GM12878 (cell line): ENCODE measurements around the gene ROR2. TPM values are rescaled to one million over a fixed set of nuclear protein-coding genes. Genes with fewer than 3 reads are reported as not detected.

Experiments used
- ATAC-seq: fragments of 200-7000 bp; cut with Tn5 transposase; 3 replicates; pipeline ENCODE4 v1.9.1; 2020; ENCODE audit warnings: mild to moderate bottlenecking, moderate library complexity
- BruUV-seq: library from RNA; stranded (reverse); fragments of 400-500 nt; replicated peaks from 2 replicates; lab custom pipeline; 2021; lab: Mats Ljungman, UMichigan
- CTCF ChIA-PET: fragments of 300-600 bp; sonication (Branson Sonifier 250); formaldehyde crosslinking; extraction: SDS; loops from one replicate; lab custom pipeline; 2021; ENCODE audit warnings: inconsistent platforms; lab: Yijun Ruan, JAX
- POLR2A ChIA-PET: fragments of 350-600 bp; formaldehyde crosslinking; extraction: SDS; loops from one replicate; lab custom pipeline; 2021; ENCODE audit warnings: inconsistent platforms; lab: Charles Lee
- RAD21 ChIA-PET: fragments of 300-600 bp; sonication (Branson Sonifier 250); formaldehyde crosslinking; loops from one replicate; lab custom pipeline; 2023; ENCODE audit warnings: antibody characterized with exemption; ENCODE audit not compliant: unreplicated experiment; lab: Charles Lee
- SMC1A ChIA-PET: fragments of 300-600 bp; sonication (Branson Sonifier 250); formaldehyde crosslinking; loops from one replicate; lab custom pipeline; 2023; ENCODE audit not compliant: unreplicated experiment, uncharacterized antibody; lab: Charles Lee
- DNase-seq: peaks from one replicate; pipeline ENCODE4 v3.0.0-alpha.2; 2011; ENCODE audit warnings: low read depth, low spot score
- FAIRE-seq: peaks from 3 replicates; lab custom pipeline; 2011; peaks lifted over from hg19 to GRCh38; lab: Jason Lieb, UNC
- H2AFZ ChIP-seq: 2 replicates; pipeline ENCODE4 v1.6.0; 2011; ENCODE audit warnings: low read depth, low read length, control low read depth; ENCODE audit not compliant: control insufficient read depth
- H3K27ac ChIP-seq: 2 replicates; pipeline ENCODE4 v1.5.1; 2011; ENCODE audit warnings: control low read depth; ENCODE audit not compliant: control insufficient read depth, insufficient read depth
- H3K27me3 ChIP-seq, 2 experiments: replicated peaks in 1 of 2; 2 replicates each; pipeline versions ENCODE4 v1.6.0 to v1.6.1; 2011; ENCODE audit warnings: low read length in 1 of 2; ENCODE audit not compliant: control insufficient read depth in 2 of 2, insufficient read depth in 2 of 2
- H3K36me3 ChIP-seq, 2 experiments: 2 replicates each; pipeline ENCODE4 v1.5.1; 2011; ENCODE audit warnings: low read length in 1 of 2; ENCODE audit not compliant: control insufficient read depth in 2 of 2, insufficient read depth in 2 of 2
- H3K4me1 ChIP-seq: 2 replicates; pipeline ENCODE4 v1.6.1; 2011; ENCODE audit warnings: mild to moderate bottlenecking, low read length, moderate library complexity, mixed read lengths; ENCODE audit not compliant: control insufficient read depth, insufficient read depth
- H3K4me2 ChIP-seq: 2 replicates; pipeline ENCODE4 v1.6.0; 2011; ENCODE audit warnings: control low read depth; ENCODE audit not compliant: control insufficient read depth, insufficient read depth
- H3K4me3 ChIP-seq: fragments of 200-600 bp; sonication (generic); 2 replicates; pipeline ENCODE4 v1.5.1; 2016
- H3K79me2 ChIP-seq: 2 replicates; pipeline ENCODE4 v1.6.0; 2011; ENCODE audit warnings: low read length; ENCODE audit not compliant: control insufficient read depth, insufficient read depth
- H3K9ac ChIP-seq: 2 replicates; pipeline ENCODE4 v1.8.0; 2011; ENCODE audit warnings: low read length, control low read depth, mixed read lengths; ENCODE audit not compliant: control insufficient read depth, insufficient read depth
- H3K9me3 ChIP-seq: replicated peaks from 3 replicates; pipeline ENCODE4 v1.5.1; 2011; ENCODE audit warnings: mild to moderate bottlenecking, low read length; ENCODE audit not compliant: control insufficient read depth, insufficient read depth
- H4K20me1 ChIP-seq: 2 replicates; pipeline ENCODE4 v1.6.0; 2011; ENCODE audit not compliant: control insufficient read depth, insufficient read depth
- BACH1 ChIP-seq: fragments of 450-650 bp; IDR thresholded peaks from 2 replicates; pipeline ENCODE4 v1.6.1; 2017; ENCODE audit warnings: mild to moderate bottlenecking, borderline replicate concordance
- ESRRA ChIP-seq: IDR thresholded peaks from 2 replicates; pipeline ENCODE4 v1.6.1; 2012; ENCODE audit warnings: mild to moderate bottlenecking, low read length, improper control_type of control experiment
- FOXK2 ChIP-seq: fragments of 450-650 bp; IDR thresholded peaks from 2 replicates; pipeline ENCODE4 v1.6.1; 2017; ENCODE audit warnings: mild to moderate bottlenecking, moderate library complexity
- KAT2A ChIP-seq: conservative IDR thresholded peaks from 2 replicates; pipeline ENCODE4 v1.6.1; 2011; ENCODE audit warnings: low read depth, low read length; ENCODE audit not compliant: control insufficient read depth
- KLF5 ChIP-seq: fragments of 450-650 bp; IDR thresholded peaks from 2 replicates; pipeline ENCODE4 v1.6.1; 2014; ENCODE audit warnings: mild to moderate bottlenecking; ENCODE audit not compliant: partially characterized antibody
- NFXL1 ChIP-seq: fragments of 450-650 bp; IDR thresholded peaks from 2 replicates; pipeline ENCODE4 v1.6.1; 2017; ENCODE audit warnings: antibody characterized with exemption, mild to moderate bottlenecking, borderline replicate concordance
- POLR2AphosphoS5 ChIP-seq: IDR thresholded peaks from 2 replicates; pipeline ENCODE4 v1.6.1; 2011; ENCODE audit warnings: mild to moderate bottlenecking, low read length, inconsistent platforms
- ZBED1 ChIP-seq: IDR thresholded peaks from 2 replicates; pipeline ENCODE4 v1.6.1; 2016; ENCODE audit warnings: borderline replicate concordance
- ZNF217 ChIP-seq: fragments of 450-650 bp; IDR thresholded peaks from 2 replicates; pipeline ENCODE4 v1.6.1; 2017; ENCODE audit warnings: antibody characterized with exemption, mild to moderate bottlenecking
- ZNF384 ChIP-seq: IDR thresholded peaks from 2 replicates; pipeline ENCODE4 v1.6.1; 2012; ENCODE audit warnings: low read depth, mild to moderate bottlenecking, low read length, improper control_type of control experiment, borderline replicate concordance
- WGBS: methylation state at CpG from one replicate; pipeline ENCODE4 v1.1.6; 2016; ENCODE audit warnings: low lambda C conversion rate; ENCODE audit not compliant: insufficient replicate concordance, insufficient coverage; ENCODE audit errors: missing lambda C conversion rate; 5-methylcytosine and 5-hydroxymethylcytosine counted together
- in situ Hi-C: fragments of 300-500 bp; cut with MboI; formaldehyde crosslinking; loops from 9 replicates; pipeline ENCODE4 v1.14.3; 2018; ENCODE audit warnings: mixed read lengths
- intact Hi-C: fragments of 100-400 bp; cut with micrococcal nuclease; formaldehyde crosslinking; loops from one replicate; pipeline ENCODE4 v1.14.2; 2022; ENCODE audit not compliant: unreplicated experiment
- polyA plus RNA-seq, 11 experiments: library from polyadenylated mRNA; depleted of rRNA in 4 of 11; unstranded in 6 of 11; stranded (reverse) in 5 of 11; fragments of >200 nt; fragmentation: Nextera tagmentation in 4 of 11; fragmentation: Illumina TruSeq in 1 of 11; extraction: Ambion mirVana in 4 of 11; extraction: Trizol in 1 of 11; gene quantifications; 1 replicate in 1 of 11; 2 replicates in 10 of 11; pipeline versions ENCODE4 v1.2.1 to v1.2.3, GENCODE V29; 2011 to 2016; ENCODE audit warnings: inconsistent platforms in 2 of 11, missing spikeins in 2 of 11, low read depth in 1 of 11
- total RNA-seq, 4 experiments: library from RNA; depleted of rRNA in 3 of 4; stranded (reverse); fragments of >200 nt in 3 of 4; fragmentation: Illumina TruSeq in 1 of 4; extraction: Trizol in 1 of 4; gene quantifications; 2 replicates each; pipeline versions ENCODE4 v1.2.1 to v1.2.3, GENCODE V29; 2013 to 2021
- TF ChIP-seq, protein P1 (sequence below): fragments of 450-650 bp; IDR thresholded peaks from 2 replicates; pipeline ENCODE4 v1.6.1; 2016; ENCODE audit warnings: mild to moderate bottlenecking
- TF ChIP-seq, protein P2 (sequence below): IDR thresholded peaks from 2 replicates; pipeline ENCODE4 v1.6.1; 2012; ENCODE audit warnings: improper control_type of control experiment, low read depth, low read length; ENCODE audit not compliant: insufficient replicate concordance
- TF ChIP-seq, protein P3 (sequence below): fragments of 450-650 bp; conservative IDR thresholded peaks from 2 replicates; pipeline ENCODE4 v1.6.1; 2017; ENCODE audit warnings: mild to moderate bottlenecking, moderate library complexity
- TF ChIP-seq, protein P4 (sequence below): fragments of 450-650 bp; IDR thresholded peaks from 2 replicates; pipeline ENCODE4 v1.6.1; 2017; ENCODE audit warnings: mild to moderate bottlenecking, low read depth, inconsistent platforms; ENCODE audit not compliant: poor library complexity, severe bottlenecking

ROR2 gene
- total and polyA plus RNA-seq, 10 of the 15 experiments (the other 5 are each of a cell fraction or from before 2014, with no cell fraction given) = 0.03 to 0.05 TPM; not detected in 8

DNA sequence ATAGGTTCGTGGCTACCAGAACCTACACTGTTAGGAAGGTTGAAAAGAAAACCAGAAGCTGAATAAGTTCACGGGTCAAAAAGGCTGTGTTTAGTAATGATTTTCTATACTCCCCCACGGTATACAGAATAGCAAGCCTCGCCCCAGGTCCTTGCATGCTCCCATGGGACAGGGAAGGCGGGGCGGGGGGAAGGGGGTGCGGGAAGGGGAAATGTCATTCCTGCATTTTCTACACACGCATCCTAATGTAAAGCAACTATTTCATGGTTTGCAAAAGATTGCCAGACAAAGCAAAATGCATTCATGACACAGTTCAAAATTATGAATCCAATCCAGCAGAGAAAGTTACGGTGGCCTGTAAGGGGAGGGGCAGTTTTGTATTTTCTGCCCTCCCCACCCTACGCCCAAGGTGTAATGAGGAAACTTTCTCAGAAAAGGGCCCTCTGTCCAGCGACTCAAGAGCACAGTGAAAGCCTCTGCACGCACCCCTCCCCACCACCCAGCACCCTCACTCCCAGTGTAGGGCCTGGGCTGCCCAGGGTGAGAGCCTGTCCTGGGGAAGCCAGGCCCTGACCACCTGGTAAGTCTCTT, 105.2 kb downstream of the ROR2 start:
- Histone ChIP-seq H3K36me3 (no peaks in the 10 kb centered on the region), H3K27me3 (peaks cover 0 to 4% of the 10 kb centered on the region in 2 experiments; a peak in 3 of 4 replicates), H3K9me3 (no peaks in the 10 kb centered on the region), H3K4me1 (no peaks in the 10 kb centered on the region), H3K4me3 (no peak overlapping the region), H3K4me2 (no peak overlapping the region), H4K20me1 (no peaks in the 10 kb centered on the region), H3K79me2 (no peaks in the 10 kb centered on the region), H3K27ac (no peak overlapping the region), H3K9ac (no peak overlapping the region), H2AFZ (no peak overlapping the region)
- in situ Hi-C loops = no loop called here
- intact Hi-C loops = no loop called here
- CTCF ChIA-PET = no interaction called here
- POLR2A ChIA-PET = no interaction called here
- no peak for FAIRE-seq
- no peak for ATAC-seq
- RAD21 ChIA-PET = no interaction called here
- DNase-seq = no peak
- SMC1A ChIA-PET = no interaction called here
- no TSS peak for BruUV-seq
- WGBS = 51% methylated on average over 12 of the region's 12 CpGs
- TF ChIP-seq, protein P1, sequence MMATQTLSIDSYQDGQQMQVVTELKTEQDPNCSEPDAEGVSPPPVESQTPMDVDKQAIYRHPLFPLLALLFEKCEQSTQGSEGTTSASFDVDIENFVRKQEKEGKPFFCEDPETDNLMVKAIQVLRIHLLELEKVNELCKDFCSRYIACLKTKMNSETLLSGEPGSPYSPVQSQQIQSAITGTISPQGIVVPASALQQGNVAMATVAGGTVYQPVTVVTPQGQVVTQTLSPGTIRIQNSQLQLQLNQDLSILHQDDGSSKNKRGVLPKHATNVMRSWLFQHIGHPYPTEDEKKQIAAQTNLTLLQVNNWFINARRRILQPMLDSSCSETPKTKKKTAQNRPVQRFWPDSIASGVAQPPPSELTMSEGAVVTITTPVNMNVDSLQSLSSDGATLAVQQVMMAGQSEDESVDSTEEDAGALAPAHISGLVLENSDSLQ = no peak
- TF ChIP-seq ZNF217 (no peak), KLF5 (no peak), FOXK2 (no peak), ZNF384 (no peak), NFXL1 (no peak), KAT2A (no peak), BACH1 (no peak), ZBED1 (no peak), ESRRA (no peak), POLR2AphosphoS5 (no peak)
- TF ChIP-seq, protein P2, sequence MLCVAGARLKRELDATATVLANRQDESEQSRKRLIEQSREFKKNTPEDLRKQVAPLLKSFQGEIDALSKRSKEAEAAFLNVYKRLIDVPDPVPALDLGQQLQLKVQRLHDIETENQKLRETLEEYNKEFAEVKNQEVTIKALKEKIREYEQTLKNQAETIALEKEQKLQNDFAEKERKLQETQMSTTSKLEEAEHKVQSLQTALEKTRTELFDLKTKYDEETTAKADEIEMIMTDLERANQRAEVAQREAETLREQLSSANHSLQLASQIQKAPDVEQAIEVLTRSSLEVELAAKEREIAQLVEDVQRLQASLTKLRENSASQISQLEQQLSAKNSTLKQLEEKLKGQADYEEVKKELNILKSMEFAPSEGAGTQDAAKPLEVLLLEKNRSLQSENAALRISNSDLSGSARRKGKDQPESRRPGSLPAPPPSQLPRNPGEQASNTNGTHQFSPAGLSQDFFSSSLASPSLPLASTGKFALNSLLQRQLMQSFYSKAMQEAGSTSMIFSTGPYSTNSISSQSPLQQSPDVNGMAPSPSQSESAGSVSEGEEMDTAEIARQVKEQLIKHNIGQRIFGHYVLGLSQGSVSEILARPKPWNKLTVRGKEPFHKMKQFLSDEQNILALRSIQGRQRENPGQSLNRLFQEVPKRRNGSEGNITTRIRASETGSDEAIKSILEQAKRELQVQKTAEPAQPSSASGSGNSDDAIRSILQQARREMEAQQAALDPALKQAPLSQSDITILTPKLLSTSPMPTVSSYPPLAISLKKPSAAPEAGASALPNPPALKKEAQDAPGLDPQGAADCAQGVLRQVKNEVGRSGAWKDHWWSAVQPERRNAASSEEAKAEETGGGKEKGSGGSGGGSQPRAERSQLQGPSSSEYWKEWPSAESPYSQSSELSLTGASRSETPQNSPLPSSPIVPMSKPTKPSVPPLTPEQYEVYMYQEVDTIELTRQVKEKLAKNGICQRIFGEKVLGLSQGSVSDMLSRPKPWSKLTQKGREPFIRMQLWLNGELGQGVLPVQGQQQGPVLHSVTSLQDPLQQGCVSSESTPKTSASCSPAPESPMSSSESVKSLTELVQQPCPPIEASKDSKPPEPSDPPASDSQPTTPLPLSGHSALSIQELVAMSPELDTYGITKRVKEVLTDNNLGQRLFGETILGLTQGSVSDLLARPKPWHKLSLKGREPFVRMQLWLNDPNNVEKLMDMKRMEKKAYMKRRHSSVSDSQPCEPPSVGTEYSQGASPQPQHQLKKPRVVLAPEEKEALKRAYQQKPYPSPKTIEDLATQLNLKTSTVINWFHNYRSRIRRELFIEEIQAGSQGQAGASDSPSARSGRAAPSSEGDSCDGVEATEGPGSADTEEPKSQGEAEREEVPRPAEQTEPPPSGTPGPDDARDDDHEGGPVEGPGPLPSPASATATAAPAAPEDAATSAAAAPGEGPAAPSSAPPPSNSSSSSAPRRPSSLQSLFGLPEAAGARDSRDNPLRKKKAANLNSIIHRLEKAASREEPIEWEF = no peak
- TF ChIP-seq, protein P3, sequence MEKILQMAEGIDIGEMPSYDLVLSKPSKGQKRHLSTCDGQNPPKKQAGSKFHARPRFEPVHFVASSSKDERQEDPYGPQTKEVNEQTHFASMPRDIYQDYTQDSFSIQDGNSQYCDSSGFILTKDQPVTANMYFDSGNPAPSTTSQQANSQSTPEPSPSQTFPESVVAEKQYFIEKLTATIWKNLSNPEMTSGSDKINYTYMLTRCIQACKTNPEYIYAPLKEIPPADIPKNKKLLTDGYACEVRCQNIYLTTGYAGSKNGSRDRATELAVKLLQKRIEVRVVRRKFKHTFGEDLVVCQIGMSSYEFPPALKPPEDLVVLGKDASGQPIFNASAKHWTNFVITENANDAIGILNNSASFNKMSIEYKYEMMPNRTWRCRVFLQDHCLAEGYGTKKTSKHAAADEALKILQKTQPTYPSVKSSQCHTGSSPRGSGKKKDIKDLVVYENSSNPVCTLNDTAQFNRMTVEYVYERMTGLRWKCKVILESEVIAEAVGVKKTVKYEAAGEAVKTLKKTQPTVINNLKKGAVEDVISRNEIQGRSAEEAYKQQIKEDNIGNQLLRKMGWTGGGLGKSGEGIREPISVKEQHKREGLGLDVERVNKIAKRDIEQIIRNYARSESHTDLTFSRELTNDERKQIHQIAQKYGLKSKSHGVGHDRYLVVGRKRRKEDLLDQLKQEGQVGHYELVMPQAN = no peak
- TF ChIP-seq, protein P4, sequence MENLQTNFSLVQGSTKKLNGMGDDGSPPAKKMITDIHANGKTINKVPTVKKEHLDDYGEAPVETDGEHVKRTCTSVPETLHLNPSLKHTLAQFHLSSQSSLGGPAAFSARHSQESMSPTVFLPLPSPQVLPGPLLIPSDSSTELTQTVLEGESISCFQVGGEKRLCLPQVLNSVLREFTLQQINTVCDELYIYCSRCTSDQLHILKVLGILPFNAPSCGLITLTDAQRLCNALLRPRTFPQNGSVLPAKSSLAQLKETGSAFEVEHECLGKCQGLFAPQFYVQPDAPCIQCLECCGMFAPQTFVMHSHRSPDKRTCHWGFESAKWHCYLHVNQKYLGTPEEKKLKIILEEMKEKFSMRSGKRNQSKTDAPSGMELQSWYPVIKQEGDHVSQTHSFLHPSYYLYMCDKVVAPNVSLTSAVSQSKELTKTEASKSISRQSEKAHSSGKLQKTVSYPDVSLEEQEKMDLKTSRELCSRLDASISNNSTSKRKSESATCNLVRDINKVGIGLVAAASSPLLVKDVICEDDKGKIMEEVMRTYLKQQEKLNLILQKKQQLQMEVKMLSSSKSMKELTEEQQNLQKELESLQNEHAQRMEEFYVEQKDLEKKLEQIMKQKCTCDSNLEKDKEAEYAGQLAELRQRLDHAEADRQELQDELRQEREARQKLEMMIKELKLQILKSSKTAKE = no peak
